WTC11 (cell line): ENCODE results near the gene DRD4. TPM values are rescaled to one million over a fixed set of nuclear protein-coding genes. Genes with fewer than 3 reads are reported as not detected.

Experiments
- ATAC-seq: fragments of 200-7000 bp; cut with Tn5 transposase; 2 replicates; pipeline ENCODE4 v1.10.0; 2021; ENCODE audit warnings: mild to moderate bottlenecking, moderate library complexity
- CTCF ChIA-PET: fragments of 300-600 bp; sonication (Branson Sonifier 250); formaldehyde crosslinking; loops from one replicate; lab custom pipeline; 2021; ENCODE audit warnings: antibody characterized with exemption; lab: Charles Lee
- POLR2A ChIA-PET: fragments of 350-600 bp; sonication (Branson Sonifier 250); formaldehyde crosslinking; loops from one replicate; lab custom pipeline; 2021; ENCODE audit warnings: antibody characterized with exemption; lab: Charles Lee
- DNase-seq: peaks from one replicate; pipeline ENCODE4 v3.0.0; 2021; ENCODE audit warnings: low spot score
- H3K27ac Mint-ChIP-seq: 2 replicates; pipeline ENCODE4 v1.8.0; 2021; ENCODE audit warnings: mixed read lengths
- H3K27me3 Mint-ChIP-seq: 2 replicates; pipeline ENCODE4 v1.8.0; 2021; ENCODE audit warnings: low read depth, mild to moderate bottlenecking, moderate library complexity, mixed read lengths
- H3K36me3 Mint-ChIP-seq: 2 replicates; pipeline ENCODE4 v1.8.0; 2021; ENCODE audit warnings: mixed read lengths
- H3K4me1 Mint-ChIP-seq: 2 replicates; pipeline ENCODE4 v1.8.0; 2022; ENCODE audit warnings: mixed read lengths
- H3K4me3 Mint-ChIP-seq: 2 replicates; pipeline ENCODE4 v1.8.0; 2021; ENCODE audit warnings: mild to moderate bottlenecking, moderate library complexity, mixed read lengths
- H3K9me3 Mint-ChIP-seq: 2 replicates; pipeline ENCODE4 v1.8.0; 2021; ENCODE audit warnings: mixed read lengths
- ATF2 ChIP-seq: sonication (generic); formaldehyde crosslinking; IDR thresholded peaks from 2 replicates; pipeline ENCODE4 v1.8.1; 2022; ENCODE audit warnings: low read depth, missing genetic modification reagents, borderline replicate concordance
- CBFB ChIP-seq: sonication (generic); formaldehyde crosslinking; IDR thresholded peaks from 2 replicates; pipeline ENCODE4 v1.8.1; 2022; ENCODE audit warnings: mild to moderate bottlenecking, low read depth, missing genetic modification reagents
- FOXJ3 ChIP-seq: sonication (generic); formaldehyde crosslinking; IDR thresholded peaks from 2 replicates; pipeline ENCODE4 v1.9.0; 2021; ENCODE audit warnings: missing genetic modification reagents, mild to moderate bottlenecking, borderline replicate concordance
- FOXP1 ChIP-seq: sonication (generic); formaldehyde crosslinking; IDR thresholded peaks from 2 replicates; pipeline ENCODE4 v1.8.0; 2022; ENCODE audit warnings: missing genetic modification reagents, mild to moderate bottlenecking, moderate library complexity, borderline replicate concordance
- GRHL2 ChIP-seq: fragments of 250-450 bp; sonication (Bioruptor Pico); IDR thresholded peaks from 2 replicates; pipeline ENCODE4 v1.8.0; 2022; ENCODE audit warnings: mild to moderate bottlenecking, moderate library complexity; ENCODE audit not compliant: insufficient replicate concordance, severe bottlenecking
- MAX ChIP-seq: sonication (generic); formaldehyde crosslinking; IDR thresholded peaks from 2 replicates; pipeline ENCODE4 v1.8.0; 2022; ENCODE audit warnings: mild to moderate bottlenecking, missing genetic modification reagents
- MLX ChIP-seq: sonication (generic); formaldehyde crosslinking; IDR thresholded peaks from 2 replicates; pipeline ENCODE4 v1.8.1; 2023; ENCODE audit warnings: mild to moderate bottlenecking, missing genetic modification reagents, moderate library complexity
- MYBL2 ChIP-seq: sonication (generic); formaldehyde crosslinking; IDR thresholded peaks from 2 replicates; pipeline ENCODE4 v1.8.1; 2023; ENCODE audit warnings: mild to moderate bottlenecking, moderate library complexity, missing genetic modification reagents
- NR1H2 ChIP-seq: sonication (generic); formaldehyde crosslinking; IDR thresholded peaks from 2 replicates; pipeline ENCODE4 v1.9.0; 2021; ENCODE audit warnings: mild to moderate bottlenecking, moderate library complexity, missing genetic modification reagents
- RELA ChIP-seq: sonication (generic); formaldehyde crosslinking; IDR thresholded peaks from 2 replicates; pipeline ENCODE4 v1.8.1; 2022; ENCODE audit warnings: missing genetic modification reagents, mild to moderate bottlenecking, borderline replicate concordance
- TEAD1 ChIP-seq: sonication (generic); formaldehyde crosslinking; IDR thresholded peaks from 2 replicates; pipeline ENCODE4 v1.8.0; 2022; ENCODE audit warnings: mild to moderate bottlenecking, missing genetic modification reagents
- TP53 ChIP-seq: sonication (generic); formaldehyde crosslinking; IDR thresholded peaks from 2 replicates; pipeline ENCODE4 v1.8.1; 2023; ENCODE audit warnings: mild to moderate bottlenecking, missing genetic modification reagents
- ZNF121 ChIP-seq: sonication (generic); formaldehyde crosslinking; IDR thresholded peaks from 2 replicates; pipeline ENCODE4 v1.8.0; 2023; ENCODE audit warnings: missing genetic modification reagents
- ZNF317 ChIP-seq: sonication (generic); formaldehyde crosslinking; IDR thresholded peaks from 2 replicates; pipeline ENCODE4 v1.8.1; 2023; ENCODE audit warnings: low read depth, mild to moderate bottlenecking, moderate library complexity, missing genetic modification reagents, borderline replicate concordance
- ZNF416 ChIP-seq: fragments of 250-450 bp; sonication (Bioruptor Pico); IDR thresholded peaks from 2 replicates; pipeline ENCODE4 v1.9.0; 2021; ENCODE audit warnings: mild to moderate bottlenecking, inconsistent platforms
- total RNA-seq: library from RNA; stranded (reverse); gene quantifications from 3 replicates; pipeline ENCODE4 v1.2.3, GENCODE V29; 2021
- TF ChIP-seq, protein P1 (sequence below): sonication (generic); formaldehyde crosslinking; IDR thresholded peaks from 2 replicates; pipeline ENCODE4 v1.8.0; 2022; ENCODE audit warnings: mild to moderate bottlenecking, missing genetic modification reagents
- TF ChIP-seq, protein P2 (sequence below): sonication (generic); formaldehyde crosslinking; conservative IDR thresholded peaks from 2 replicates; pipeline ENCODE4 v1.8.1; 2022; ENCODE audit warnings: mild to moderate bottlenecking, missing genetic modification reagents
- TF ChIP-seq, protein P3 (sequence below): fragments of 250-450 bp; sonication (Bioruptor Pico); IDR thresholded peaks from 2 replicates; pipeline ENCODE4 v2.1.2; 2022; ENCODE audit warnings: mild to moderate bottlenecking, moderate library complexity
- TF ChIP-seq, protein P4 (sequence below): fragments of 250-450 bp; sonication (Bioruptor Pico); IDR thresholded peaks from 2 replicates; pipeline ENCODE4 v1.9.0; 2021; ENCODE audit warnings: mild to moderate bottlenecking

Gene DRD4
- total RNA-seq, 1 experiment from 2014 or later, result 3.7 TPM

DNA sequence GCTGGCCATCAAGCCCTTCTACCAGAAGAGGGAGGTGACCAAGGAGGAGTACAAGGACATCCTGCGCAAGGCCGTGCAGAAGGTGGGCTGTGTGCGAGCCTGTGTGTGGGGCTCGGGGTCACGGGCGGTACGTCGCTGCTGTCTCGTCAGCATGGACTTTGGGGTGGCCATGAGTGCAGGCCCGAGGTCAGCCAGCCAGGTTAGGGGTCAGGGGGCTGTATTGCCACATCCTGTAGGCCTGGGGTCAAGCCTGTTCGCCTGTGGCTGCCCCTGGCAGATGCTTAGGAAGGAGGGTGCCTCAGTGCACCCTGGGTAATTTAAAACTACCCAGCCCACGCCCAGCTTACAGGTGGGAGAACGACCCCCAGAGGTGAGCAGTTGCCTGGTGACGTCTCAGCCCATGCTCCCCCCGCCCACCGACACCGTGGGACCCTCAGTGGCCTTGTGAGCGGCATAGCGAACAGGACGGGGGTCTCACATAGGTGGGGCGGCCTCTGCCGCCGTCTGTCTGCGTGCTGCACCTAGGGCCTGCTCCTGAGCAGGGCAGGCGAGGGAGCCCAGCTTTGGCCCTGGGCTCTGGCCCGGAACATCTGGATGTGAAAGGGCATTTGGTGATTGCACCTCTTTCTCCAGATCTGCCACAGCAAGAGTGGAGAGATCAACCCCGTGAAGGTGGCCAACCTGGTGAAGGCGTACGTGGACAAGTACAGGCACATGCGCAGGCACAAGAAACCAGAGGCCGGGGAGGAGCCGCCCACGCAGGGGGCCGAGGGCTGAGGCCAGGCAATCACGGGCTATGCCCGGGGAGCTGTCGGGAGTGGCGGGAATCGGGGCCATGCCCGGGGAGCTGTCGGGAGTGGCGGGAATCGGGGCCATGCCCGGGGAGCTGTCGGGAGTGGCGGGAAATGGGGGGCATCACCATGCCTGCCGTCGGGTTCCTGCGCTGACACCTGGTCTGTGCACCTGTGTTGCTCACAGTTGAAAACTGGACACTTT, 25.8 kb upstream of the DRD4 start:
- Mint-ChIP-seq H3K36me3 (peaks cover 23% of the 10 kb centered on the region), H3K4me1 (0 out of 2 replicates have a peak, but pooled peaks cover 4% of the 10 kb centered on the region), H3K27ac (no peak overlapping the region), H3K27me3 (no peaks in the 10 kb centered on the region), H3K9me3 (no peaks in the 10 kb centered on the region), H3K4me3 (no peak overlapping the region)
- DNase-seq, result no peak
- POLR2A ChIA-PET, result no interaction called here
- ATAC-seq, result no peak
- CTCF ChIA-PET, result interaction anchor here (0.6 to 2.8 kb wide), 4 partner anchors 26 to 115 kb away, joined by 3 to 14 read pairs (median 4); partner anchors contain the start of gene LMNTD2
- no peak for TF ChIP-seq MAX
- TF ChIP-seq, protein P1, sequence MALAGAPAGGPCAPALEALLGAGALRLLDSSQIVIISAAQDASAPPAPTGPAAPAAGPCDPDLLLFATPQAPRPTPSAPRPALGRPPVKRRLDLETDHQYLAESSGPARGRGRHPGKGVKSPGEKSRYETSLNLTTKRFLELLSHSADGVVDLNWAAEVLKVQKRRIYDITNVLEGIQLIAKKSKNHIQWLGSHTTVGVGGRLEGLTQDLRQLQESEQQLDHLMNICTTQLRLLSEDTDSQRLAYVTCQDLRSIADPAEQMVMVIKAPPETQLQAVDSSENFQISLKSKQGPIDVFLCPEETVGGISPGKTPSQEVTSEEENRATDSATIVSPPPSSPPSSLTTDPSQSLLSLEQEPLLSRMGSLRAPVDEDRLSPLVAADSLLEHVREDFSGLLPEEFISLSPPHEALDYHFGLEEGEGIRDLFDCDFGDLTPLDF (CRISPR knock-in tag), result no peak
- TF ChIP-seq, protein P2, sequence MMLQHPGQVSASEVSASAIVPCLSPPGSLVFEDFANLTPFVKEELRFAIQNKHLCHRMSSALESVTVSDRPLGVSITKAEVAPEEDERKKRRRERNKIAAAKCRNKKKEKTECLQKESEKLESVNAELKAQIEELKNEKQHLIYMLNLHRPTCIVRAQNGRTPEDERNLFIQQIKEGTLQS, result no peak
- TF ChIP-seq ZNF416, result no peak
- no peak for TF ChIP-seq FOXP1 (CRISPR knock-in tag)
- no peak for TF ChIP-seq NR1H2 (CRISPR knock-in tag)
- TF ChIP-seq GRHL2 (CRISPR knock-in tag), result no peak
- TF ChIP-seq, protein P3, sequence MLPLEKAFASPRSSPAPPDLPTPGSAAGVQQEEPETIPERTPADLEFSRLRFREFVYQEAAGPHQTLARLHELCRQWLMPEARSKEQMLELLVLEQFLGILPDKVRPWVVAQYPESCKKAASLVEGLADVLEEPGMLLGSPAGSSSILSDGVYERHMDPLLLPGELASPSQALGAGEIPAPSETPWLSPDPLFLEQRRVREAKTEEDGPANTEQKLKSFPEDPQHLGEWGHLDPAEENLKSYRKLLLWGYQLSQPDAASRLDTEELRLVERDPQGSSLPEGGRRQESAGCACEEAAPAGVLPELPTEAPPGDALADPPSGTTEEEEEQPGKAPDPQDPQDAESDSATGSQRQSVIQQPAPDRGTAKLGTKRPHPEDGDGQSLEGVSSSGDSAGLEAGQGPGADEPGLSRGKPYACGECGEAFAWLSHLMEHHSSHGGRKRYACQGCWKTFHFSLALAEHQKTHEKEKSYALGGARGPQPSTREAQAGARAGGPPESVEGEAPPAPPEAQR (CRISPR knock-in tag), result no peak
- no peak for TF ChIP-seq ZNF121 (CRISPR knock-in tag)
- TF ChIP-seq TEAD1 (CRISPR knock-in tag), result no peak
- TF ChIP-seq FOXJ3 (CRISPR knock-in tag), result no peak
- TF ChIP-seq CBFB (CRISPR knock-in tag), result no peak
- TF ChIP-seq TP53 (CRISPR knock-in tag), result no peak
- no peak for TF ChIP-seq RELA (CRISPR knock-in tag)
- no peak for TF ChIP-seq ZNF317
- TF ChIP-seq ATF2 (CRISPR knock-in tag), result no peak
- TF ChIP-seq, protein P4, sequence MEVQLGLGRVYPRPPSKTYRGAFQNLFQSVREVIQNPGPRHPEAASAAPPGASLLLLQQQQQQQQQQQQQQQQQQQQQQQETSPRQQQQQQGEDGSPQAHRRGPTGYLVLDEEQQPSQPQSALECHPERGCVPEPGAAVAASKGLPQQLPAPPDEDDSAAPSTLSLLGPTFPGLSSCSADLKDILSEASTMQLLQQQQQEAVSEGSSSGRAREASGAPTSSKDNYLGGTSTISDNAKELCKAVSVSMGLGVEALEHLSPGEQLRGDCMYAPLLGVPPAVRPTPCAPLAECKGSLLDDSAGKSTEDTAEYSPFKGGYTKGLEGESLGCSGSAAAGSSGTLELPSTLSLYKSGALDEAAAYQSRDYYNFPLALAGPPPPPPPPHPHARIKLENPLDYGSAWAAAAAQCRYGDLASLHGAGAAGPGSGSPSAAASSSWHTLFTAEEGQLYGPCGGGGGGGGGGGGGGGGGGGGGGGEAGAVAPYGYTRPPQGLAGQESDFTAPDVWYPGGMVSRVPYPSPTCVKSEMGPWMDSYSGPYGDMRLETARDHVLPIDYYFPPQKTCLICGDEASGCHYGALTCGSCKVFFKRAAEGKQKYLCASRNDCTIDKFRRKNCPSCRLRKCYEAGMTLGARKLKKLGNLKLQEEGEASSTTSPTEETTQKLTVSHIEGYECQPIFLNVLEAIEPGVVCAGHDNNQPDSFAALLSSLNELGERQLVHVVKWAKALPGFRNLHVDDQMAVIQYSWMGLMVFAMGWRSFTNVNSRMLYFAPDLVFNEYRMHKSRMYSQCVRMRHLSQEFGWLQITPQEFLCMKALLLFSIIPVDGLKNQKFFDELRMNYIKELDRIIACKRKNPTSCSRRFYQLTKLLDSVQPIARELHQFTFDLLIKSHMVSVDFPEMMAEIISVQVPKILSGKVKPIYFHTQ (CRISPR knock-in tag), result no peak
- TF ChIP-seq MYBL2, result no peak
- no peak for TF ChIP-seq MLX (CRISPR knock-in tag)
